Astrocyte (in vitro differentiated cells and primary cell): ENCODE measurements around the gene C1orf21.

Experiments
- EZH2 ChIP-seq: IDR thresholded peaks from 2 replicates; pipeline ENCODE4 v1.6.1; 2012; ENCODE audit warnings: mild to moderate bottlenecking, low read length, inconsistent platforms; ENCODE audit not compliant: insufficient read depth
- TF ChIP-seq, protein P1 (sequence below): IDR thresholded peaks from 2 replicates; pipeline ENCODE4 v1.5.1; 2011; ENCODE audit warnings: low read depth, mild to moderate bottlenecking, inconsistent platforms, low read length, moderate library complexity; ENCODE audit not compliant: insufficient read depth

DNA sequence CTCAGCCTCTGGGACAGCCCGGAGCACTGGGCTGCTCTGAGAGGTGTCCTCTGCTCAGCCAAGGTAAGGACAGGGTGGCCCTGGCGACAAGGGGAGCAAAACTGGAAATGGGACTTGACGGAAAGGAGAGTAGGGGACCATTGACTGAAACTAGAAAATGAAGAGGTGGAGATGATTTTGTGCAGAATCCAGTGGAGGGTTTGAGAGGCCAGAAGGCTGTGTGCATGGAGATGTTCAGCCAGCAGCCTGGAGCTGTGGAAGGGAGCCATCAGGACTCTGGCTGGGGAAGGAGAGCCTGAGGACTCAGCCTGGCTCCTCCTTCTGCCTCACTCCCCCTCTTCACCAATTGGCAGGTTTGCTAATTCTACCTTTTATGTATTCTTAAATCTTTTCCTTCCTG, 253.7 kb downstream of the C1orf21 start:
- TF ChIP-seq, protein P1, sequence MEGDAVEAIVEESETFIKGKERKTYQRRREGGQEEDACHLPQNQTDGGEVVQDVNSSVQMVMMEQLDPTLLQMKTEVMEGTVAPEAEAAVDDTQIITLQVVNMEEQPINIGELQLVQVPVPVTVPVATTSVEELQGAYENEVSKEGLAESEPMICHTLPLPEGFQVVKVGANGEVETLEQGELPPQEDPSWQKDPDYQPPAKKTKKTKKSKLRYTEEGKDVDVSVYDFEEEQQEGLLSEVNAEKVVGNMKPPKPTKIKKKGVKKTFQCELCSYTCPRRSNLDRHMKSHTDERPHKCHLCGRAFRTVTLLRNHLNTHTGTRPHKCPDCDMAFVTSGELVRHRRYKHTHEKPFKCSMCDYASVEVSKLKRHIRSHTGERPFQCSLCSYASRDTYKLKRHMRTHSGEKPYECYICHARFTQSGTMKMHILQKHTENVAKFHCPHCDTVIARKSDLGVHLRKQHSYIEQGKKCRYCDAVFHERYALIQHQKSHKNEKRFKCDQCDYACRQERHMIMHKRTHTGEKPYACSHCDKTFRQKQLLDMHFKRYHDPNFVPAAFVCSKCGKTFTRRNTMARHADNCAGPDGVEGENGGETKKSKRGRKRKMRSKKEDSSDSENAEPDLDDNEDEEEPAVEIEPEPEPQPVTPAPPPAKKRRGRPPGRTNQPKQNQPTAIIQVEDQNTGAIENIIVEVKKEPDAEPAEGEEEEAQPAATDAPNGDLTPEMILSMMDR: no peak
- TF ChIP-seq EZH2: no peak
